Measurements from ENCODE around the gene FBLN7. TPM values are rescaled to one million over a fixed set of nuclear protein-coding genes. Genes with fewer than 3 reads are reported as not detected.

Gene FBLN7
- total RNA-seq, 1 donor from 2014 or later = 9.3 TPM

DNA sequence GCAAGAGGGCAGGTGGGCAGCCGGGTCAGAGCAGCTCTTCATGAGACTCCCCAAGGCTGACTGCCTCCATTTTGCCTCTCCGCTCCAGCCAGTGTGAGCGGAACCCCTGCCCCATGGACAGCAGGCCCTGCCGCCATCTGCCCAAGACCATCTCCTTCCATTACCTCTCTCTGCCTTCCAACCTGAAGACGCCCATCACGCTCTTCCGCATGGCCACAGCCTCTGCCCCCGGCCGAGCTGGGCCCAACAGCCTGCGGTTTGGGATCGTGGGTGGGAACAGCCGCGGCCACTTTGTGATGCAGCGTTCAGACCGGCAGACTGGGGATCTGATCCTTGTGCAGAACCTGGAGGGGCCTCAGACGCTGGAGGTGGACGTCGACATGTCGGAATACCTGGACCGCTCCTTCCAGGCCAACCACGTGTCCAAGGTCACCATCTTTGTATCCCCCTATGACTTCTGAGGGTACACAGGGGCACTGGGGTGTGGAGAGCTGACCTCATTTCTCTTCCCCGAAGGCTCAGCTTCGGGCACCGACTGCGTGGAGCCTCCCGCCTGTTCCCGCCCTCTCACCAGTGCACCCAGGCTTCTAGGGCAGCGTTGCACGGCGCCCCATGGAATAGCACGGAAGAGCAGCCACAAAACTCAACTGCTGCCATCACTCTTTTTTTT, 49.0 kb downstream of the FBLN7 start:
- peaks cover 9% of the 10 kb centered on the region for H3K27me3 Mint-ChIP-seq
- H3K4me1 Mint-ChIP-seq (ENCODE audit: low read depth) = no peaks in the 10 kb centered on the region
- H3K9me3 Mint-ChIP-seq (ENCODE audit: low read depth) = no peaks in the 10 kb centered on the region
- no peak for TF ChIP-seq CTCF (IDR thresholded peaks at IDR 0.05; ENCODE audit: unreplicated experiment)
- no peak overlapping the region for H3K4me3 Mint-ChIP-seq (ENCODE audit: low read depth)
- peaks cover 3% of the 10 kb centered on the region for H3K36me3 Mint-ChIP-seq (ENCODE audit: insufficient read depth)
- H3K27ac Mint-ChIP-seq = no peak overlapping the region
- DNase-seq (ENCODE audit: low spot score, unreplicated experiment) = no peak

DNA sequence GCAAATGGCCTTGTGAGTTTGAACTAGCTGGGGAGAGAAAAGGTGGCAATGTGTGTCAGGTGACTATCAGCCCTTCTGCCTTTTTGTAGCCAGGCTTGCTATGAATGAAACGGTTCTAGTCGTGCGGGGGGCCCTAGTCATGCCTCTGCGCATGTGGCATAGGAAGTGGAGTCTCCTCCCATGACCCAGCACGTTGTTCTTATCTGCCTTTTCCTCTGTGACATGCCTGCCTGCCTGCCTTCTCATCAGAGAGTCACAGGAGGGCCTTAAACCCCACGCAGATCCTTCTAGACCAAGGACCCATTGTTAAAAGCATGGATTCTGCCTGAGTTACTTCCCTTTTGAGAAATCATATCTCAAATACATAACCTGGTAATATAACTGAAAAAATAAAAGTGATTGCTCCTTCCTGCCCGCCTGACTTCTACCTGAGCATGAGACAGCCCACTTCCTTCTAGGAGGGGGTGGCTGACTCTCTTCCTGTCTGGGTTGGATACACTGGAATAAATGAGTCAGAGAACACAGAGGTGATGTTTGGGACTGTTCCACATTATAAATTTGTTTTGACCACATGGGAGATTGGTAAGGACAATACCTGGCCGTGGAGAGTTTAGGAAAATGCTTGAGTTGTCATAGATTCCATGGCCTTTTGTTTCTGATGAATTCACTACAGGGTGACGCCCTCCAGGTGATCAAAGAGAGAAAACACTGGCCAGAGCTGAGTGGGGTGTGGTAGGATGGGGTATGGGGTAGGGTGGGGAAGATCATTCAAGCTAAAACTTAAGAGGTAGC, 49.8 kb downstream of the FBLN7 start:
- Mint-ChIP-seq H3K27ac (no peak overlapping the region), H3K4me1 (ENCODE audit: low read depth) (no peaks in the 10 kb centered on the region), H3K27me3 (peaks cover 3% of the 10 kb centered on the region), H3K36me3 (ENCODE audit: insufficient read depth) (peaks cover 3% of the 10 kb centered on the region), H3K9me3 (ENCODE audit: low read depth) (no peaks in the 10 kb centered on the region), H3K4me3 (ENCODE audit: low read depth) (no peak overlapping the region)
- DNase-seq (ENCODE audit: low spot score, unreplicated experiment) = no peak
- no peak for TF ChIP-seq CTCF (IDR thresholded peaks at IDR 0.05; ENCODE audit: unreplicated experiment)

- H3K4me3 Mint-ChIP-seq (ENCODE audit: low read depth) = no peak overlapping the region
- DNase-seq (ENCODE audit: low spot score, unreplicated experiment) = no peak
- H3K36me3 Mint-ChIP-seq (ENCODE audit: insufficient read depth) = peaks cover 3% of the 10 kb centered on the region
- no peaks in the 10 kb centered on the region for H3K9me3 Mint-ChIP-seq (ENCODE audit: low read depth)
- TF ChIP-seq CTCF (IDR thresholded peaks at IDR 0.05; ENCODE audit: unreplicated experiment) = no peak
- no peaks in the 10 kb centered on the region for H3K4me1 Mint-ChIP-seq (ENCODE audit: low read depth)
- no peak overlapping the region for H3K27ac Mint-ChIP-seq
- H3K27me3 Mint-ChIP-seq = no peaks in the 10 kb centered on the region
These were observed 50.9 kb downstream of the FBLN7 start for GRCh38 chr2:112189001-112189556.

DNA sequence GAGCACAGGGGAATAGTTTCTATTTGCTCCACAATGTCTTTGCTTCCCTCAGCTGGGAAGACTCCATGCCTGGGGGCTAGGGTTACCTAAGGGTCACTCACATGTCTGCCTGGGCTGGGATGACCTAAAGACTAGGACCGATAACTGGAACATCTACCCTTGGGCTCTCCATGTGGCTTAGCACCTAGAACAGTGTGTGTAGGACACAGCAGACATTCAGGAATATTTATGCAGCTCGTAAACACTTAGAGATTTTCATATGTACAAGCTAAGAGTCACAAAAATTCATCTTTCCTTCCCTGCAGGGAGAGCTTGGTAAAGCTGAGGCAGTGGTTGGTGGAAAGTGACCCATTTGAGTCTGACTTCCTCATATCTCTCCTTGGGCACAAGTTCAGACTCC, 55.8 kb downstream of the FBLN7 start:
- Mint-ChIP-seq H3K9me3 (ENCODE audit: low read depth) (no peaks in the 10 kb centered on the region), H3K27me3 (no peaks in the 10 kb centered on the region), H3K4me1 (ENCODE audit: low read depth) (no peaks in the 10 kb centered on the region), H3K27ac (no peak overlapping the region), H3K36me3 (ENCODE audit: insufficient read depth) (peaks cover 1% of the 10 kb centered on the region), H3K4me3 (ENCODE audit: low read depth) (no peak overlapping the region)
- TF ChIP-seq CTCF (IDR thresholded peaks at IDR 0.05; ENCODE audit: unreplicated experiment) = no peak
- no peak for DNase-seq (ENCODE audit: low spot score, unreplicated experiment)

- no peak overlapping the region for H3K4me3 Mint-ChIP-seq (ENCODE audit: low read depth)
- H3K27ac Mint-ChIP-seq = no peak overlapping the region
- no peaks in the 10 kb centered on the region for H3K27me3 Mint-ChIP-seq
- no peaks in the 10 kb centered on the region for H3K4me1 Mint-ChIP-seq (ENCODE audit: low read depth)
- no peaks in the 10 kb centered on the region for H3K9me3 Mint-ChIP-seq (ENCODE audit: low read depth)
- no peak for TF ChIP-seq CTCF (IDR thresholded peaks at IDR 0.05; ENCODE audit: unreplicated experiment)
- peaks cover 1% of the 10 kb centered on the region for H3K36me3 Mint-ChIP-seq (ENCODE audit: insufficient read depth)
- no peak for DNase-seq (ENCODE audit: low spot score, unreplicated experiment)
These were observed 56.3 kb downstream of the FBLN7 start for GRCh38 chr2:112194482-112194881.
